Stimulated activated CD8-positive, alpha-beta memory T cell treated with anti-CD3 and anti-CD28 coated beads, Interleukin-7, amount 100 ng/mL, for 48 hours (primary cell): ENCODE results near the gene PDK1.
A peak's percentile ranks its signal among the peaks of the same experiment; 100 is the strongest.
"Not testable (repeated sequence)": the region's sequence is repeated elsewhere in the genome, so short reads cannot be mapped to it uniquely, and the experiment has no call there.

Source experiments
- DNase-seq, 2 donors: peaks; one replicate each; pipeline ENCODE4 v3.0.0-alpha.2; 2020; ENCODE audit warnings: low read depth in 1 of 2; ENCODE audit errors: extremely low read depth in 1 of 2

Gene PDK1

DNA sequence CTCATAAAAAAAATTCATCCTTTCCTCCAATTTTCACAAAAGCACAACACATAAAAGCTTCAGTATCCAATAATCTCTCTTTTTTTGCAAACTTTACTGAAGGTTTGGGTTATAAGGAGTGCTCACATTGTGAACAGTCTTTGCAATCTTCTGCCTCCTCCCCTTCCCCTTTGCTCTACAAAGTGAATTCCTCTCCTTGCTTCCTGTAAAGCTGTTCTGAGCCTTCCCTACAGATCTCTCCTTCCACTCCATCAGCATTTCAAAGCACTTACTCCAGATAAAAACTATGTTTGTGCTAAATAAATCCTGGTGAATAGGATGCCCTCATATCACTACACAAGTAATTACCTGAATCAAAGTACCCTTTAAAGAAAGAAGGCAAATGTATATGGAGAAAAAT is 4.6 kb upstream of the PDK1 start:
- no peak for DNase-seq

DNA sequence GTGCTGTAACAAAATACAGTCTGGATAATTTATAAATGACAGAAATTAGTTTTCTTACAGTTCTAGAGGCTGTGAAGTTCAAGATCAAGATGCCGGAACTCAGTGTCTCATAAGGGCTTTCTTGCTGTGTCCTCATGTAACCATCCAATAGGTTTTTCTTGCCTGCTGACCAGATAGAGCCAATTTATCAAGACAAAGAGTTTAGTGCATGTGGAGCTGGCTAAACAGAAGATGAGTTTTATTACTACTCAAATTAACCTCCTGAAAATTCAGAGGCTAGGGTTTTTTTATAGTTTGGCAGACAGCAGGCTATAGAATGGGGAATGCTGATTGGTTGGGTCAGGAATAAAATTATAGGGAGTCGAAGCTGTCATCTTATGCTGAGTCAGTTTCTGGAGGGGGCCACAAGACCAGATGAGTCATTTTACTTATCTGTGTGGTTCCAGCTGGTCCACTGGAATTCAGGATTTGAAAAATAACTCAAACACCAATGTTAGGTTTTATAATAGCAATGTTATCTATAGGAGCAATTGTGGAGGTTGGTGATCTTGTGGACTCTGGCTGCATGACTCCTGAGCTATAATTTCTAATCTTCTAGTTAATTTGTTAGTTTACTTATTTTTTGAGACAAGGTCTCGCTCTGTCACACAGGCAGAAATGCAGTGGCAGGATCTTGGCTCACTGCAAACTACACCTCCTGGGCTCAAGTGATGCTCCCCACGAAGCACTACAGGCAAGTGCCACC is 3.2 kb upstream of the PDK1 start:
- DNase-seq: no peak

GRCh38 chr2:172554352-172555271 is 1.3 kb upstream of the PDK1 start:
- no peak for DNase-seq

- DNase-seq: no peak
These were observed 693 bp upstream of the PDK1 start for GRCh38 chr2:172555272-172555521.

DNA sequence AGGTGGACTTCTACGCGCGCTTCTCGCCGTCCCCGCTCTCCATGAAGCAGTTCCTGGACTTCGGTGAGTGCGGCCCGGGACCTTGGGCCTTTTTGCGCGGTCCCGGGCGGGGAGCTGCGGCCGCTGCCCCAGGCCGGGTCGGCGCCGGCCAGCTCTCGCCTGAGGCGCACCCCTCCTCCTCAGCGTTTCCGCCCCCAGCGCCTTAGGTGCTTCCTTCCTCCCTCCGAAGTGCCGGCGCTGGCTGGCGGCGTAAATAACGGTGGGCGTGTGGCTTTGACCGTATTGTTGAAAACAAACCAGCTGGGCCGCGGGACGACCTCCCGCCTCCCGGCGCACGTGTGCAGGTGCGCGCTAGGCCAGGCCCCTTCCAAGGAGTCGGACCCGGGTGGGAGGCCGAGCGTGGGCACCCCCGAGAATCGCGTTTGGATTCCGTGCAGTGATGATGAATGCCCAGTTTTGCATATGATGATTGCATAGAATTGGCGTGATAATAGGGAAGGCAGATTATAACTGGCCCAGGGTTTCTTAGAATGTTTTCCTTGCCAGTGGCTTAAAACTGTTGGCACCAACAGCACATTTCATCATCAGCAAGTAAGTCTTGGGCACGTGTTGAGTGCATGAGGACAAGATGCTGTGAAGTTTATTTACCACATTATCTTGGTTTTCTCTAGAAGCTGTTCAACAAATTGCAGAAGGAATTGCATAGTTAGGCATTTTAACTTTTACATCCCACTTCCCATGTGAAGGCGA is 569 bp downstream of the PDK1 start:
- peak; percentile 45 to 66 for DNase-seq

DNA sequence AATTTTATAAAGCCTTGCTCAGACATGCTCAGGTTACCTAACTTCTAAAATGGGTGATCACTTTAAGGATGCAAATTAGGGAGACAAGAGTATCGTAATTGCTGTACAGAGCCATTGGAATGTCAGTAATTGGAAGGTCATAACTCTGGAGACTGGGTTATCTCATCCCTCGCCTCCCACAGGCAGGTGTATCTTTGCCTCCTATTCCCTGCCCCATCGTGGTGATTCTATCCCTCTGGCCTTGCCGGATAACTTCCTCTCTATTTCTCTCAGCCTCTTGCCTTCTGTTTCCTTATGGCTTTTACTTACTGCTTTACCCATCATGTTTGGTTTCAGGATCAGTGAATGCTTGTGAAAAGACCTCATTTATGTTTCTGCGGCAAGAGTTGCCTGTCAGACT is 2.5 kb downstream of the PDK1 start:
- no peak for DNase-seq

DNA sequence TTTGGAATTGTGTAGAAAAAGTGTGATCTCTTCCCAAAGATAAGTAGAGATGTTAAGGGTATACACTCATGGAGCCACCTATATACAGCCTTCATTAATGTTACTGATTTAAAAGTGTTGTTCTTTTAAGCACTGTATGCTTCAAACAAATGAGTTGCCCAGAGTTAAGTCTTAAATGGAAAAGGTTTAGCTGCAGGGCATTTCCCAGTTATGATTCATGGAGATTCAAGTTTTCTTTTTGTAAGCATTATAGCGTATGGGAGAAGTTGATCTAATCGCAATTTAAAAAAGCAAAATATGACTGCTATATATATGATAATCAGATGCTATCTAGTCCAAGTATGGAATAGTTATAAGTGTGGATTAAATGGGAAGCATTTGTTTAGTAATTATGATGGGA is 4.8 kb downstream of the PDK1 start:
- no peak for DNase-seq

GRCh38 chr2:172561270-172561669 is 5.4 kb downstream of the PDK1 start:
- no peak for DNase-seq

- DNase-seq: no peak
These were observed 6.4 kb downstream of the PDK1 start for GRCh38 chr2:172562298-172562697.

DNA sequence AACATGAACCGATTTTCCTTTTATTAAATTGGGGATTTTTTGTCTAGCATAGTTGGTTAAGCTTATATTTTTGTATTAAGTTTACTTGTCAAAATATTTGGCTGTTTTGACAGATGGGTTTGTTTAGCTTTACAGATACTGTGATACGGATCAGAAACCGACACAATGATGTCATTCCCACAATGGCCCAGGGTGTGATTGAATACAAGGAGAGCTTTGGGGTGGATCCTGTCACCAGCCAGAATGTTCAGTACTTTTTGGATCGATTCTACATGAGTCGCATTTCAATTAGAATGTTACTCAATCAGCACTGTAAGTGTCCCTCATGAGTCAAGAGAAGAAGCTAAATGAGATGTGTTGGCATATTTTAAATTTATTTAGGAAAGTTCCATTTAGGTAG is 8.5 kb downstream of the PDK1 start:
- no peak for DNase-seq

- no peak for DNase-seq
These were observed 15.4 kb downstream of the PDK1 start for GRCh38 chr2:172571245-172571644.

- no peak for DNase-seq
These were observed 17.1 kb downstream of the PDK1 start for GRCh38 chr2:172572981-172573380.

DNA sequence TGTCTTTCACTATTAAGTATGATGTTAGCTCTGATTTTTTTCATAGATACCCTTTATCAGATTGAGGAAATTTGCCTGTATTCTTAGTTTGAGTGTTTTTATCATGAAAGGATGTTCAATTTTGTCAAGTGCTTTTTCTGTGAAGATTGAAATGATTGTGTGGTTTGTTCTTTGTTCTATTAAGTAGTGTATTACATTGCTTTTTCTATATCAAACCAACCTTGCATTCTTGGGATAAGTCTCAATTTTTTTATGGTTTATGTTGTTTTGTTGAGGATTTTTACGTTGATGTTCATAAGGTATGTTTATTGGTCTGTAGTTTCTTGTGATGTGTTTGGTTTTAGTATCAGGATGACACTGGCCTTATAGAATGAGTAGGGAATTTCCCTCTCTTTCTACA is 19.1 kb downstream of the PDK1 start:
- DNase-seq: no peak

GRCh38 chr2:172578054-172578453 is 22.2 kb downstream of the PDK1 start:
- no peak for DNase-seq

- no peak for DNase-seq
These were observed 23.1 kb downstream of the PDK1 start for GRCh38 chr2:172578860-172579512.

- DNase-seq: no peak
These were observed 24.7 kb downstream of the PDK1 start for GRCh38 chr2:172580544-172580943.

DNA sequence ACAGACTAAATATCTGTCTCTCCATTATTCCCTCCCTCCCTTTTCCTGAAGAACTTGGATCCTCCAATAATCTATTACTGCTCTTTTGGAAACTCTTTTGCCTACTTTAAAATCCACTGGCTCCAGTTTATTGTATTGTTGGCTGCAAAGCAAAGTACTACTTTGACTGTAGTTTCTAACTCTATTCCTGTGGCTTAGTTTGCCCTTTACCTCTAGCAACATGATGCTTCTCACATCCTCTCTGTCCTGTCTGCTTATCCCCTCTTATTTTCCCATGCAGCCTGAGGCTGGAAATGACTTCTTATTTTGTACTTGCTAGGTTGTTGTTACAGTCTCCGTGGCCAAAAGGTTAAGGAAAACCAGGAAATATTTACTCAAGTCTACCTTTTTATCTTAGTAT is 26.8 kb downstream of the PDK1 start:
- DNase-seq: no peak

DNA sequence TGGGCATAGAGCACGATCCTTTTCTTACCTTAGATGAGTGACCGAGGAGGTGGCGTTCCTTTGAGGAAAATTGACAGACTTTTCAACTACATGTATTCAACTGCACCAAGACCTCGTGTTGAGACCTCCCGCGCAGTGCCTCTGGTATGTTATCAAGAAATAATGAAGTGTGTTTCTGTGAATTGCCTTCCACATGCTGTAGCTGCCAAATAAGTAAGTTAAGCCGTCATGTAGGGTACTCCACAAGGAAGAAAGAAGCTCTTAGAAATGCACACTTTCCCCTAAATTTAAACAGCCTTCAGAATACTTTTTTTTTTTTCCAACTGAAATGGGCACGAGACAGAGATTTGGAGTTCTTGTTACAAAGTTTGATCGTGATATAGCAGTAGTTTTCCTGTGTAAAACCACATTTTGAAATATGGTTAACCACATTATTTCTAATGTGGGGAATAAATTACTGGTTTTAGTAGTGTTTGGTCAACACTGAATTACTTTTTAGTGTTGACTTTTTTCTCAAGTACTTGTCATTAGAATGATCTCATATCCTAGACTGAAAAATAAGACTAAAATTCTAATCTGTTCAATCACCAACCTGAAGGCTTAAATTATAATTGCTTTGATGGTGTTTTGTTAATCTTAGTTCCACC is 30.5 kb downstream of the PDK1 start:
- DNase-seq: no peak

- DNase-seq: peak; percentile 5 to 22
These were observed 31.3 kb downstream of the PDK1 start for GRCh38 chr2:172587231-172587630.

- no peak for DNase-seq
These were observed 33.0 kb downstream of the PDK1 start for GRCh38 chr2:172588931-172589330.

DNA sequence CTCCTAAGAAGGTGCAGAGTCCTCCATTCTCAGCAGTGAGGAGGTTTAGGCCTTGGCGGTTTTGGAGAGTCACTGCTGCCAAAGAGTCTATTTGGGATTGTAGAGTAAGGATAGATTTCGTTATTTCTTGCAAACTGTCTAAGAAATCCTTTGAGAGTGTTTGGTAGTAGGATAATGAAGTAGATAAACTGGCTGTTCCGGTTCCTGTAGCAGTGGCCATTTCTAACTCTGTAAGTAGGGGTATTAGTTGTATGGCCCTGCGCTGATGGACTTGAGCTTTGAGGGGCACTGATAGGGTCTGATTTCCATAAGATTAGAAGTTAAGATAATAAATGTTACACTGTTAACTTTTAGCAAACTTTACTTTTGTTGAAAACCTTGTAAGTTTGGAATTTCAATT is 35.5 kb downstream of the PDK1 start:
- DNase-seq: not testable (repeated sequence)
